ENCODE data around the gene PSMB5. TPM values are rescaled to one million over a fixed set of nuclear protein-coding genes. Genes with fewer than 3 reads are reported as not detected.

The PSMB5 gene
- total RNA-seq, 6 experiments from 2014 or later = 51.2 to 93.5 (median 59.1) TPM

DNA sequence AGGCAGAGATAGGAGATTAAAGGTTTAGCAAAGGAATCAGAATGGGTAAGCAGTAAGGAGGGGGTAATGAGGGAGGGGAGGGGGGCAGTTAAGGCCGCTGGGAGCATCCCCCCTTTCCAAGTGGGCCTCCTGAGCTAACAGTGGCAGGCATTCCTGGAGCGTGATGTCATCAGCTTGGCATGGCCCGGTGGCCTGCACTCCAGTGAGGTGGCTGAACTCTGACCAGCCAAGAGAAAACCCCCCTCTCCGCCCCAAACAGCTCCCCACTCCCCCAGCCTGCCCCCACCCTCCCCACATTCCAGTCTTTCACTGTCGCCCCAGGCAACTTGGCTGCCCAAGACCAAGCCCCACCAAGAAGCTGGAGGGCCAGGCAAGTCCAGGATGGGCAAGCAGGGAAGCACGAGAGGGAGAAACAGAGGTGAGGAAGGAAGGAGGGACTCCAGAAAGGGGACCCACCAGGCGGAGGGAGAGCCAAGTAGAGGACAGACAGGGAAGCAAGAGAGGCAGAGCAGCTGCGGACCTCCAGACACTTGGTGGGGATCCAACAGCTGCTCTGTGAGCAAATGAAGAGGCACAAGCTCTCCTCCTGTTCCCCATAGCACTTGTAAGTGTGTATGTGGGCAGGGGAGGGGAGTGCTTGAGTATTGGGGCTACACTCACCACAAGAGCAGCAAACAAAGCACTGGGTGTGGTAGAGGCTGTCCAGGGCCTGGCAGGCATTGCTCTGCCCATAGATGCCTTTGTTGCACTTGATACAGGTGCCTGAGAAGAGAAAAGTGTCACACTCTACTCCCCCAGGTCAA, 56.8 kb downstream of the PSMB5 start:
- peak overlapping the region; percentile 67 to 89 (median 86) for H3K27ac ChIP-seq
- H3K36me3 ChIP-seq = peaks cover 0 to 11% (median 2%) of the 10 kb centered on the region in 4 donors
- TF ChIP-seq, protein P1, sequence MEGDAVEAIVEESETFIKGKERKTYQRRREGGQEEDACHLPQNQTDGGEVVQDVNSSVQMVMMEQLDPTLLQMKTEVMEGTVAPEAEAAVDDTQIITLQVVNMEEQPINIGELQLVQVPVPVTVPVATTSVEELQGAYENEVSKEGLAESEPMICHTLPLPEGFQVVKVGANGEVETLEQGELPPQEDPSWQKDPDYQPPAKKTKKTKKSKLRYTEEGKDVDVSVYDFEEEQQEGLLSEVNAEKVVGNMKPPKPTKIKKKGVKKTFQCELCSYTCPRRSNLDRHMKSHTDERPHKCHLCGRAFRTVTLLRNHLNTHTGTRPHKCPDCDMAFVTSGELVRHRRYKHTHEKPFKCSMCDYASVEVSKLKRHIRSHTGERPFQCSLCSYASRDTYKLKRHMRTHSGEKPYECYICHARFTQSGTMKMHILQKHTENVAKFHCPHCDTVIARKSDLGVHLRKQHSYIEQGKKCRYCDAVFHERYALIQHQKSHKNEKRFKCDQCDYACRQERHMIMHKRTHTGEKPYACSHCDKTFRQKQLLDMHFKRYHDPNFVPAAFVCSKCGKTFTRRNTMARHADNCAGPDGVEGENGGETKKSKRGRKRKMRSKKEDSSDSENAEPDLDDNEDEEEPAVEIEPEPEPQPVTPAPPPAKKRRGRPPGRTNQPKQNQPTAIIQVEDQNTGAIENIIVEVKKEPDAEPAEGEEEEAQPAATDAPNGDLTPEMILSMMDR (IDR thresholded peaks at IDR 0.05) = no peak
- peak; percentile 24 for TF ChIP-seq POLR2A (IDR thresholded peaks at IDR 0.05)
- peak; percentile 66 to 73 (median 68) for ATAC-seq
- peaks cover 0 to 63% (median 29%) of the 10 kb centered on the region in 4 donors for H3K4me1 ChIP-seq
- peak overlapping the region in 2 of 3 donors; percentile 11 to 42 for H3K4me3 ChIP-seq
- 13% methylated on average over 4 of the region's 8 CpGs for WGBS (ENCODE audit: insufficient coverage, low coverage, low lambda C conversion rate, missing lambda C conversion rate)
- intact Hi-C loops (cut with DNase I) = no loop called here
- DNase-seq = peak; percentile 79 to 88 (median 83)
- H3K27me3 ChIP-seq = no peaks in the 10 kb centered on the region
- H3K9me3 ChIP-seq = no peaks in the 10 kb centered on the region

DNA sequence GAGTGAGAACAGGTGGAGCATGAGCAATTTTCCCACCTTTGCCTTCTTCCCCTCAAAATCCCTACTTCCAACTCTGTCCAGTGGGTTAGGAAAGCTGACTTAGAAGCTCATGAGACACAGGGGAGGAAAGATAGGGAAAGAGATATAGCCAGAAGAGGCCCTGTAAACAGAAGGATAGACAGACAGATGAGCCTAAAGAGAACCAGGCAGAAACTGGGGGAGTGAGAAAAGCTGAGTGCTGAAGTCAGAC, 57.3 kb downstream of the PSMB5 start:
- no peaks in the 10 kb centered on the region for H3K27me3 ChIP-seq
- H3K4me1 ChIP-seq = peaks cover 0 to 63% (median 29%) of the 10 kb centered on the region in 4 donors
- peaks cover 0 to 13% (median 3%) of the 10 kb centered on the region in 4 donors for H3K36me3 ChIP-seq
- H3K4me3 ChIP-seq = peak overlapping the region in 1 of 3 donors; percentile 42
- no peaks in the 10 kb centered on the region for H3K9me3 ChIP-seq
- DNase-seq = no peak
- intact Hi-C loops (cut with DNase I) = no loop called here
- peak overlapping the region; percentile 64 to 89 (median 86) for H3K27ac ChIP-seq
- ATAC-seq = no peak
- TF ChIP-seq, protein P1 (IDR thresholded peaks at IDR 0.05) = no peak
- TF ChIP-seq POLR2A (IDR thresholded peaks at IDR 0.05) = no peak

DNA sequence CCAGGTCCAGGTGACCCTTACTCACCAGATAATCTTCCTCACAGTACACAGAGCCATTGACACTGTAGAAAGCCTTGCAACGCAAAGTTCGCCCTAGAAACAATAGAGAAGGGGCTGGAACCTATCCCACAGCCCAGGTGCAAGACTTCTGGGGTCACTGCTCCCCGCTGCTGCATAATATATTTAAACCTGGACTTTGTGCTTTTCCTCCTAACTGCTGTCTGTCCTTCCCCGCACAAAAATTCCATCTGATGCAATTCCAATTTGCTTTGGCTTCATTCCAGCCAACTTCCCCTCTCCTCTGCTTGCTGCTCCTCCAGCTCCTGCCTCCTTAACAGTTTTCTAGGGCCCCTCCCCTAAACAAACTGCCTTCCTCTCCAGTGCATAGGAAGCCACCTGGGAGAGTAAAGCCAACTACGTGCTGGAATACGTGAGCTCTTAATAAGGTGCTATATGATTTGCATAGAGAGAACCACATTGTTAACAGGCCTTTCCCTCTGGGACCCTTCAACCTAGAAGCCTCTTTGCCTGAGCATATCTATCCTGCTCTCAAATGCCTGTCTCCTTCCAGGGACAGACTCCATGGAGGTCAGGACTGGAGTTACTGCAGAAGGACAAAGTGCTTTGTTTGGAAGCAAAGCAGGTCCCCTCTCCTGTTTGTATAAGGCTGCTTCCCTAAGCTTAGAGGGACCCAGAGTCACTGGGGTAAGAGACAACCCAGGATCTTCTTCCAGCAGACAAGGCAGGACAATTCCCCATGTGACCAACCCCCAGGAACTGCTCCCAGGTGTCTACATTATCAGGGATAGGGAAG, 57.9 kb downstream of the PSMB5 start:
- TF ChIP-seq, protein P1 (IDR thresholded peaks at IDR 0.05) = no peak
- peak; percentile 60 for TF ChIP-seq POLR2A (IDR thresholded peaks at IDR 0.05)
- Histone ChIP-seq H3K9me3 (no peaks in the 10 kb centered on the region), H3K36me3 (peaks cover 0 to 19% (median 3%) of the 10 kb centered on the region in 4 donors), H3K27ac (peak overlapping the region; percentile 64 to 89 (median 86)), H3K4me1 (peaks cover 0 to 63% (median 29%) of the 10 kb centered on the region in 4 donors), H3K27me3 (no peaks in the 10 kb centered on the region), H3K4me3 (peak overlapping the region; percentile 15 to 42 (median 27))
- intact Hi-C loops (cut with DNase I) = no loop called here
- WGBS (ENCODE audit: insufficient coverage, low coverage, low lambda C conversion rate, missing lambda C conversion rate) = 23% methylated on average over 6 of the region's 6 CpGs
- DNase-seq (peak in 1 of 3 donors; percentile 68), ATAC-seq (peak; percentile 36 to 66 (median 50))

Other genes starting within 250 kb of the PSMB5 start
- 10 to 100 TPM in 2 of 6 experiments, 1 to 10 TPM in 4; 6.2 to 11.4 (median 7.3) TPM for gene SLC7A7, start 219.5 kb downstream of the PSMB5 start, total RNA-seq
- gene MRPL52, start 205.0 kb downstream of the PSMB5 start, total RNA-seq = 10 to 100 TPM; 42.0 to 96.6 (median 47.6) TPM
- 10 to 100 TPM in 4 of 6 experiments, 1 to 10 TPM in 2; 8.7 to 26.0 (median 12.8) TPM for gene MMP14, start 198.3 kb downstream of the PSMB5 start, total RNA-seq
- gene LRP10, start 163.2 kb downstream of the PSMB5 start, total RNA-seq = 10 to 100 TPM; 31.0 to 54.5 (median 44.6) TPM
- gene REM2, start 151.7 kb downstream of the PSMB5 start, total RNA-seq = under 1 TPM in 2 of 6 experiments, not detected in 4; 0.10 to 0.12 TPM
- gene RBM23, start 115.8 kb downstream of the PSMB5 start, total RNA-seq = 10 to 100 TPM; 22.2 to 38.0 (median 34.0) TPM
- gene PRMT5, start 105.5 kb downstream of the PSMB5 start, total RNA-seq = 10 to 100 TPM; 22.5 to 32.1 (median 25.7) TPM
- 10 to 100 TPM in 4 of 6 experiments, 1 to 10 TPM in 2; 6.8 to 17.9 (median 12.4) TPM for gene HAUS4, start 77.8 kb downstream of the PSMB5 start, total RNA-seq
- gene AJUBA, start 52.3 kb downstream of the PSMB5 start, total RNA-seq = 10 to 100 TPM in 5 of 6 experiments, 1 to 10 TPM in 1; 7.8 to 64.6 (median 54.2) TPM
- gene C14orf93, start 24.8 kb downstream of the PSMB5 start, total RNA-seq = 1 to 10 TPM; 1.7 to 4.0 (median 3.2) TPM
- not detected for gene PSMB11, start 7.3 kb upstream of the PSMB5 start, total RNA-seq
- under 1 TPM; 0.26 to 0.74 (median 0.54) TPM for gene CDH24, start 22.6 kb upstream of the PSMB5 start, total RNA-seq
- gene ACIN1, start 60.2 kb upstream of the PSMB5 start, total RNA-seq = 10 to 100 TPM; 40.5 to 66.1 (median 52.9) TPM
- 10 to 100 TPM; 10.7 to 22.6 (median 14.1) TPM for gene C14orf119, start 60.6 kb upstream of the PSMB5 start, total RNA-seq
- gene CIROP, start 70.1 kb upstream of the PSMB5 start, total RNA-seq = not detected
- under 1 TPM in 2 of 6 experiments, not detected in 4; 0.13 to 0.18 TPM for gene CEBPE, start 84.4 kb upstream of the PSMB5 start, total RNA-seq
- gene SLC7A8, start 148.8 kb upstream of the PSMB5 start, total RNA-seq = 10 to 100 TPM in 1 of 6 experiments, 1 to 10 TPM in 5; 3.2 to 10.1 (median 4.4) TPM
- under 1 TPM in 1 of 6 experiments, not detected in 5; 0.49 TPM for gene RNF212B, start 203.0 kb upstream of the PSMB5 start, total RNA-seq

All from right lobe of liver (tissue), 6 donors.